HepG2 (cell line): ENCODE measurements around the gene VDAC1. TPM values are rescaled to one million over a fixed set of nuclear protein-coding genes. Genes with fewer than 3 reads are reported as not detected.
A peak's percentile ranks its signal among the peaks of the same experiment; 100 is the strongest.

Experiments
- BCL3 ChIP-seq: sonication (generic); formaldehyde crosslinking; IDR thresholded peaks from 2 replicates; pipeline ENCODE4 v1.5.1; 2020; ENCODE audit warnings: mild to moderate bottlenecking, missing genetic modification reagents, moderate library complexity
- CREM ChIP-seq, 2 experiments: sonication (generic) in 1 of 2; formaldehyde crosslinking in 1 of 2; IDR thresholded peaks; 2 replicates each; pipeline versions ENCODE4 v1.4.0 to v1.6.1; 2016 to 2020; ENCODE audit warnings: antibody characterized with exemption in 1 of 2, mild to moderate bottlenecking in 1 of 2, missing genetic modification reagents in 1 of 2
- FUBP1 ChIP-seq: sonication (generic); formaldehyde crosslinking; IDR thresholded peaks from 2 replicates; pipeline ENCODE4 v1.5.1; 2020; ENCODE audit warnings: missing genetic modification reagents, mild to moderate bottlenecking, borderline replicate concordance
- GMEB1 ChIP-seq: sonication (generic); formaldehyde crosslinking; IDR thresholded peaks from 2 replicates; pipeline ENCODE4 v1.5.1; 2020; ENCODE audit warnings: missing genetic modification reagents, mild to moderate bottlenecking, borderline replicate concordance
- HHEX ChIP-seq: IDR thresholded peaks from 2 replicates; pipeline ENCODE4 v1.6.1; 2016; ENCODE audit warnings: control low read depth
- IRF1 ChIP-seq: sonication (generic); formaldehyde crosslinking; IDR thresholded peaks from 2 replicates; pipeline ENCODE4 v1.4.0; 2020; ENCODE audit warnings: low read depth, mild to moderate bottlenecking, missing genetic modification reagents
- MEF2D ChIP-seq: sonication (generic); formaldehyde crosslinking; IDR thresholded peaks from 2 replicates; pipeline ENCODE4 v1.5.1; 2020; ENCODE audit warnings: mild to moderate bottlenecking, missing genetic modification reagents
- MIER3 ChIP-seq: IDR thresholded peaks from 2 replicates; pipeline ENCODE4 v1.6.1; 2016; ENCODE audit warnings: missing compliant biosample characterization, borderline replicate concordance
- ONECUT2 ChIP-seq: sonication (generic); formaldehyde crosslinking; IDR thresholded peaks from 2 replicates; pipeline ENCODE4 v1.4.0; 2020; ENCODE audit warnings: missing genetic modification reagents
- POGK ChIP-seq: sonication (generic); formaldehyde crosslinking; conservative IDR thresholded peaks from 2 replicates; pipeline ENCODE4 v1.8.0; 2022; ENCODE audit warnings: mild to moderate bottlenecking, moderate library complexity, missing genetic modification reagents
- RBM39 ChIP-seq: fragments of 200-400 bp; formaldehyde crosslinking; IDR thresholded peaks from one replicate; pipeline ENCODE4 v1.6.1; 2018; ENCODE audit warnings: antibody characterized with exemption, mild to moderate bottlenecking, low read depth, low read length; ENCODE audit not compliant: poor library complexity, severe bottlenecking
- RFX5 ChIP-seq: IDR thresholded peaks from 2 replicates; pipeline ENCODE4 v1.6.1; 2011; ENCODE audit warnings: low read depth, low read length, improper control_type of control experiment
- SNAPC2 ChIP-seq: sonication (generic); formaldehyde crosslinking; IDR thresholded peaks from 2 replicates; pipeline ENCODE4 v1.8.1; 2022; ENCODE audit warnings: mild to moderate bottlenecking, missing genetic modification reagents
- UBTF ChIP-seq: sonication (generic); formaldehyde crosslinking; IDR thresholded peaks from 2 replicates; pipeline ENCODE4 v1.4.0; 2020; ENCODE audit warnings: mild to moderate bottlenecking, missing genetic modification reagents
- ZNF124 ChIP-seq: sonication (generic); formaldehyde crosslinking; IDR thresholded peaks from 2 replicates; pipeline ENCODE4 v1.4.0; 2020; ENCODE audit warnings: missing genetic modification reagents
- ZNF510 ChIP-seq: sonication (generic); formaldehyde crosslinking; IDR thresholded peaks from 2 replicates; pipeline ENCODE4 v1.4.0; 2020; ENCODE audit warnings: low read depth, mild to moderate bottlenecking, missing genetic modification reagents
- ZNF7 ChIP-seq: IDR thresholded peaks from 2 replicates; pipeline ENCODE4 v1.6.1; 2016; ENCODE audit warnings: missing biosample characterization, missing genetic modification reagents
- ZNF747 ChIP-seq: sonication (generic); formaldehyde crosslinking; IDR thresholded peaks from 2 replicates; pipeline ENCODE4 v1.8.1; 2023; ENCODE audit warnings: missing genetic modification reagents, mild to moderate bottlenecking, borderline replicate concordance
- polyA plus RNA-seq, 8 experiments: library from polyadenylated mRNA; depleted of rRNA in 3 of 8; stranded (reverse) in 7 of 8; unstranded in 1 of 8; fragments of >200 nt; fragmentation: Illumina TruSeq in 4 of 8; extraction: Trizol in 4 of 8; gene quantifications; 2 replicates each; pipeline versions ENCODE4 v1.2.1 to v1.2.3, GENCODE V29; 2011 to 2016; ENCODE audit warnings: low read depth in 4 of 8, missing spikeins in 1 of 8, mixed read lengths in 1 of 8; ENCODE audit not compliant: insufficient read depth in 1 of 8
- total RNA-seq, 5 experiments: library from RNA; depleted of rRNA; stranded (reverse); fragments of >200 nt; fragmentation: Illumina TruSeq; extraction: Trizol; gene quantifications; 2 replicates each; pipeline ENCODE4 v1.2.3, GENCODE V29; 2016; ENCODE audit warnings: low read depth in 1 of 5

VDAC1 gene
- total and polyA plus RNA-seq, 2 of the 13 experiments (the other 11 are each of a cell fraction or from before 2014, with no cell fraction given), result 112 to 380 TPM

GRCh38 chr5:133968204-133968980 is 36.4 kb downstream of the VDAC1 start, which contains the start of gene C5orf15 (continued):
- peak; percentile 88 for TF ChIP-seq UBTF (CRISPR knock-in tag)
- peak; percentile 48; the same call in 1 of the 2 replicates for TF ChIP-seq RFX5
- peak; percentile 63; the same call in 1 of the 2 replicates for TF ChIP-seq ZNF124
- TF ChIP-seq IRF1 (CRISPR knock-in tag), result no peak
- peak; percentile 97 for TF ChIP-seq CREM (IDR thresholded peaks at IDR 0.05)
- TF ChIP-seq CREM (CRISPR knock-in tag; IDR thresholded peaks at IDR 0.05), result no peak
- TF ChIP-seq ZNF7 (CRISPR knock-in tag), result no peak
- TF ChIP-seq POGK (CRISPR knock-in tag), result peak; percentile 47; the same call in 1 of the 2 replicates
- peak; percentile 53; the same call in 1 of the 2 replicates for TF ChIP-seq MIER3 (CRISPR knock-in tag)
- TF ChIP-seq GMEB1 (CRISPR knock-in tag), result peak; percentile 100
- TF ChIP-seq MEF2D (CRISPR knock-in tag), result no peak
- TF ChIP-seq RBM39, result peak; percentile 53
- TF ChIP-seq ZNF747, result peak; percentile 89
- TF ChIP-seq ONECUT2 (CRISPR knock-in tag), result no peak
- TF ChIP-seq ZNF510 (CRISPR knock-in tag), result peak; percentile 75; the same call in 1 of the 2 replicates
- no peak; the same call in 1 of the 2 replicates for TF ChIP-seq SNAPC2 (CRISPR knock-in tag)
- TF ChIP-seq HHEX (CRISPR knock-in tag), result no peak
- 0 out of 2 replicates have a peak, but pooled peaks have one; percentile 46 for TF ChIP-seq FUBP1 (CRISPR knock-in tag)
- peak; percentile 93 for TF ChIP-seq BCL3 (CRISPR knock-in tag)
